Measurements from ENCODE around the gene GDPD5. TPM values are rescaled to one million over a fixed set of nuclear protein-coding genes. Genes with fewer than 3 reads are reported as not detected.

The GDPD5 gene
- total RNA-seq, 4 donors from 2014 or later: 9.6 to 52.9 (median 28.2) TPM

DNA sequence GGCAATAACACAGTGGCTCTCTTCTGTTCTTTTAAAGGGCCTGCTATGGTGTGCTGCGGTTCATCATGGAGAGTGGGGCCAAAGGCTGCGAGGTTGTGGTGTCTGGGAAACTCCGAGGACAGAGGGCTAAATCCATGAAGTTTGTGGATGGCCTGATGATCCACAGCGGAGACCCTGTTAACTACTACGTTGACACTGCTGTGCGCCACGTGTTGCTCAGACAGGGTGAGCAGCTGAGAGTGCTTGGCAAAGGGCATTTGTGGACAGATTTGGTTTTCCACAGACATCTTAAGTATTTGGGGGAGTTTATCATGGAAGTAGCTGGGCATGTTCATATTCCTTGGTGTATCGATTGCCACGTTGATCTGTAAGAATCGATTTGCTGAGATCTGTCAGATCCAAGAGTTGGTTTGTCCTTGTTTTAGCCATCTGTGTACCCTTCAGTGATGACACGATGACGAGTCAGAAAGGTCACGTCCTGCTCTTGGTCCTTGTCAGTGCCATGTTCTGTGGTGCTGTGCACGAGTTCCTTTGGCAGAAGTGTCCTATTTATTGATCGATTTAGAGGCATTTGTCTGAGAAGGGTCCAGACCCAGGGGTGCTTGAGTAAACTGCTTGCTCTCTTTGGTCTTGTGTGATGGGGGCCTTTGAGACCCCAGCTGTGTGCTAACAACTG lies 121.6 kb downstream of the GDPD5 start:
- no peaks in the 10 kb centered on the region for H3K27me3 ChIP-seq
- DNase-seq: no peak
- intact Hi-C loops (cut with DNase I; ENCODE audit: low total_unique reads): no loop called here
- H3K36me3 ChIP-seq: no peaks in the 10 kb centered on the region
- H3K9me3 ChIP-seq: no peaks in the 10 kb centered on the region
- H3K4me3 ChIP-seq: no peak overlapping the region
- H3K4me1 ChIP-seq: peaks cover 0 to 8% of the 10 kb centered on the region in 2 donors
- H3K27ac ChIP-seq: no peak overlapping the region
- TF ChIP-seq, protein P1, sequence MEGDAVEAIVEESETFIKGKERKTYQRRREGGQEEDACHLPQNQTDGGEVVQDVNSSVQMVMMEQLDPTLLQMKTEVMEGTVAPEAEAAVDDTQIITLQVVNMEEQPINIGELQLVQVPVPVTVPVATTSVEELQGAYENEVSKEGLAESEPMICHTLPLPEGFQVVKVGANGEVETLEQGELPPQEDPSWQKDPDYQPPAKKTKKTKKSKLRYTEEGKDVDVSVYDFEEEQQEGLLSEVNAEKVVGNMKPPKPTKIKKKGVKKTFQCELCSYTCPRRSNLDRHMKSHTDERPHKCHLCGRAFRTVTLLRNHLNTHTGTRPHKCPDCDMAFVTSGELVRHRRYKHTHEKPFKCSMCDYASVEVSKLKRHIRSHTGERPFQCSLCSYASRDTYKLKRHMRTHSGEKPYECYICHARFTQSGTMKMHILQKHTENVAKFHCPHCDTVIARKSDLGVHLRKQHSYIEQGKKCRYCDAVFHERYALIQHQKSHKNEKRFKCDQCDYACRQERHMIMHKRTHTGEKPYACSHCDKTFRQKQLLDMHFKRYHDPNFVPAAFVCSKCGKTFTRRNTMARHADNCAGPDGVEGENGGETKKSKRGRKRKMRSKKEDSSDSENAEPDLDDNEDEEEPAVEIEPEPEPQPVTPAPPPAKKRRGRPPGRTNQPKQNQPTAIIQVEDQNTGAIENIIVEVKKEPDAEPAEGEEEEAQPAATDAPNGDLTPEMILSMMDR (IDR thresholded peaks at IDR 0.05): no peak
- TF ChIP-seq POLR2A (IDR thresholded peaks at IDR 0.05): no peak

DNA sequence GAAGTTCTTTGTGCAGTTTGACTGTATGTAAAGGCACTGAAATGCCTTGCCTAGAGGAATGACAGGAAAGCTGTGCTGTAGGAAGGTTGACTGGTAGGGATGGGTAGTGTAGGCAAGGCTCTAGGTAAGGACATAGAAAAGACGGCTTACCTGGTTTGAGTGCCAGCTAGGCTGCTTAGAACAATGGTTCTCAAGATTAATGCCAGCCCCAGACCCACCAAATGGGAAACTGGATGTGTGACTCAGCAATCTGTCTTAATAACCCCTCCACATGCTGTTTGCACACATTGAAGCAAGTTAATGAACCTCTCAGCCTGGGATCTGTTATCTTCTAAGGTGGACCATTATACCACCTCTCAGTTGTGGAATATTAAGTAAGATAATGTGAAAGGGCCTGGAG lies 122.7 kb downstream of the GDPD5 start:
- TF ChIP-seq POLR2A (IDR thresholded peaks at IDR 0.05): no peak
- TF ChIP-seq, protein P1 (IDR thresholded peaks at IDR 0.05): no peak
- Histone ChIP-seq H3K9me3 (no peaks in the 10 kb centered on the region), H3K36me3 (no peaks in the 10 kb centered on the region), H3K27ac (no peak overlapping the region), H3K27me3 (no peaks in the 10 kb centered on the region), H3K4me1 (peaks cover 0 to 8% of the 10 kb centered on the region in 2 donors), H3K4me3 (no peak overlapping the region)
- DNase-seq: no peak
- intact Hi-C loops (cut with DNase I; ENCODE audit: low total_unique reads): no loop called here

DNA sequence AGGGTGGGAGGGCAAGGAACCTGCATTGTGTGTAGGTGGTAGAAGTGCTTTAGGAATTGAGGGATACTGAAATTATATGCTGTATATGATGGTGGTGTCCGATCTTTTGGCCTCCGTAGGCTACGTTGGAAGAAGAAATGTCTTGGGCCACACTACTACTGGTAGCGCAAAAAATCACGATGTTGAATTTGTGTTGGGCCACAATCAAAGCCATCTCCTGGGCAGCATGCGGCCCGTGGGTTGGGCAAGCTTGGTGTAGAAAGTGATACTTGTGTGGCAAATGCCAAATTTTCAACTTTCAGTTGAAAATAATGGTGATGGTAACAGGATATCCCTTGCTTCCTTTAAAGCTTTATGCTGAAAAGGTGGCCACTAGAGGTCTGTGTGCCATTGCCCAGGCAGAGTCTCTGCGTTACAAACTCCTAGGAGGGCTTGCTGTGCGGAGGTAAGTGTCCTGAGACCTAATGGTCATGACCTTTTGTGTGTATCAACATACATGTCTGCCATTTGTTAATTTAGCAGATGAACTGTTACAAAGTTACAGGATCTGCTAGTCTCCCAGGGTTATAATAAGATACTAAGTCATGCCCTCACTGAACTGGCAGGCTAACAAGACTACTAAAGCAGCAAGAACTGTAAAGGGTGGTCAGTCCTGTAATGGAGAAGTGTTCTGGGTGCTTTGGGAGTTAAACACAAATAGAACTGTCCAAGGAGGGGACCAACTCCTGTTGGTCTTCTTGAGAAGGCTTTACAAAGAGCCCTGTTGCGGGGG lies 123.6 kb downstream of the GDPD5 start:
- peaks cover 0 to 8% of the 10 kb centered on the region in 2 donors for H3K4me1 ChIP-seq
- DNase-seq: no peak
- H3K27ac ChIP-seq: no peak overlapping the region
- H3K9me3 ChIP-seq: no peaks in the 10 kb centered on the region
- TF ChIP-seq POLR2A (IDR thresholded peaks at IDR 0.05): no peak
- H3K36me3 ChIP-seq: no peaks in the 10 kb centered on the region
- H3K27me3 ChIP-seq: no peaks in the 10 kb centered on the region
- intact Hi-C loops (cut with DNase I; ENCODE audit: low total_unique reads): no loop called here
- H3K4me3 ChIP-seq: no peak overlapping the region

DNA sequence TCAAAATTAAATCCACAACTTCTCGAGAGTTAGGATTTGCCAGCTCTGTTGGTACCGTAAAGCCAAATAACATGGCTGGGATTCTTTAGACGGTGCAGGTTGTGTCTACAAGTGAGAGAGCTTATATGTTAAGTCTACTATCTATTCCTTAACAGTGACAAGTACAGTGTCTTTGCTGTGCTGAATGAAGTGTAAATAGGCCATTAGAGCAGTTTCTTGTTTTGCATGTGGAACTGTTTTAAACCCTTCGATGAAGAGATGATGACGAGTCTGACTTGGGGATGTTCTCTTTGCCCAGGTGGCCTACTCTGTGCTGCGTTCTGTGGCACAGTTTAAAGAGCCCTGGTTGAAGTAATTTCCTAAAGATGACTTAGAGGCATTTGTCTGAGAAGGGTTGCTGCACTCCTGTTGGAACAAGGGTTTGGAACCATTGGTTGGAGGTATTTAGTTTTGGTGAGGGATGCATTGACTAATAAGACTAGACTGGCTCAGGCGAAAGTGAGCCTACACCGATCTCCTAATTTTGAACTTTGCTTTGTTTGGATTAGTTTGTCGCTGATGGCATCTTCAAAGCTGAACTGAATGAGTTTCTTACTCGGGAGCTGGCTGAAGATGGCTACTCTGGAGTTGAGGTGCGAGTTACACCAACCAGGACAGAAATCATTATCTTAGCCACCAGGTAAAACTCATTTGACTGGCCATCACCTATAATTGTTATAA lies 125.4 kb downstream of the GDPD5 start:
- Histone ChIP-seq H3K4me3 (peak overlapping the region; percentile 56 to 66), H3K36me3 (no peaks in the 10 kb centered on the region), H3K9me3 (no peaks in the 10 kb centered on the region), H3K4me1 (peaks cover 0 to 8% of the 10 kb centered on the region in 2 donors), H3K27ac (peak overlapping the region; percentile 89 to 92), H3K27me3 (no peaks in the 10 kb centered on the region)
- intact Hi-C loops (cut with DNase I; ENCODE audit: low total_unique reads): no loop called here
- no peak for TF ChIP-seq POLR2A (IDR thresholded peaks at IDR 0.05)
- TF ChIP-seq, protein P1 (IDR thresholded peaks at IDR 0.05): no peak
- DNase-seq: no peak

DNA sequence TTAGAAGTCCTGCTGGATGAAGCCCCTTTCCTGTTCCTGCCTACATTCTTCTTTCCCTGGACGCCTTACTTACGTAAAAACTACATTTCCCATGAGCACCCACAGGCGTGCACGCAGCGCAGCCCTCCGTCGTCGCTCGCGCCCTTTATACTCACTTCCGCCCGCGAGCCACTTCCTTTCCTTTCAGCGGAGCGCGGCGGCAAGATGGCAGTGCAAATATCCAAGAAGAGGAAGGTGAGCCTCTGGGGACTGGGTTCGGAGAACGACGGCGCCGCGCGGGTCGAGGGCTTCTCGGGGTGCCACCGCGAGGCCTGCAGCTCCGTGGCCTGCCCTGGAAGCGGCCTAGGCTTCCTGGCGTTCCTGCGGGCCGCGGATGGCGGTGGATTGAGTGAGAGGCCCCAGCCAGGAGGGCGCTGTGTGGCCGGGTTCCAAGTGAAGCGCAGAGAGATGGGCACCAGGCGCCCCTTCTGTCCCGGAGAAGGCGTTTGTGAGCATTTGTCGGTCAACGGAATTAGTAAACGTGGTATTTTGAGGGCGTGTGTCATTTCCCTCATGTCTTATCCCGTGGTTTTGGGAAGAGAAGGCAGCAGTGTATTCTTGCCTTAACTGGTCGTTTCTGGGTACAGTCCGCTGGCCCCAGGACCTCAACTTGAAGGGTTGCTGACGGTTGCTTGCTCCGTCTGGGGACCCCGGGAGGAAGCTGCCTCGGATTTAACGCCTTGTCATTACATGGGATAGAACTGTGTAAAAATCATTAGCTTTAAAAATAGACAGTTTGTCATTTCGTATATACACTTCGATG lies 126.2 kb downstream of the GDPD5 start, which contains the start of gene RPS3:
Gene RPS3, plus strand, starts transcription at position 175 of the 802 bp plus-strand sequence. Its CDS starts 30 bp downstream, at position 205.
- DNase-seq: peak; percentile 87 to 92
- H3K4me1 ChIP-seq: peaks cover 0 to 8% of the 10 kb centered on the region in 2 donors
- no peaks in the 10 kb centered on the region for H3K9me3 ChIP-seq
- H3K36me3 ChIP-seq: no peaks in the 10 kb centered on the region
- TF ChIP-seq, protein P1 (IDR thresholded peaks at IDR 0.05): peak in 3 of 4 experiments; percentile 17 to 38 (median 30)
- TF ChIP-seq POLR2A (IDR thresholded peaks at IDR 0.05): peak; percentile 95
- peak within 1 kb of the TSS; percentile 89 to 92 for H3K27ac ChIP-seq
- intact Hi-C loops (cut with DNase I; ENCODE audit: low total_unique reads): no loop called here
- no peaks in the 10 kb centered on the region for H3K27me3 ChIP-seq
- H3K4me3 ChIP-seq: peak within 1 kb of the TSS; percentile 56 to 66

All from uterus (tissue), 4 donors.